Urinary bladder (tissue), 4 donors: Measurements from ENCODE around the gene WSCD2. TPM values are rescaled to one million over a fixed set of nuclear protein-coding genes. Genes with fewer than 3 reads are reported as not detected.

Experiments
- DNase-seq: peaks from one replicate; pipeline ENCODE4 v3.0.0-alpha.2; 2015; ENCODE audit errors: extremely low spot score
- H3K27ac ChIP-seq: one replicate; pipeline ENCODE4 v1.5.1; 2013; ENCODE audit warnings: low read depth, mild to moderate bottlenecking, moderate library complexity
- H3K36me3 ChIP-seq: one replicate; pipeline ENCODE4 v1.6.1; 2013; ENCODE audit warnings: mild to moderate bottlenecking, moderate library complexity; ENCODE audit not compliant: insufficient read depth
- H3K4me1 ChIP-seq: one replicate; pipeline ENCODE4 v1.6.1; 2013; ENCODE audit warnings: mild to moderate bottlenecking, moderate library complexity; ENCODE audit not compliant: insufficient read depth
- H3K4me3 ChIP-seq: one replicate; pipeline ENCODE4 v1.5.1; 2013; ENCODE audit warnings: low read depth, low read length
- WGBS: extraction: QIAGEN DNeasy Blood & Tissue Kit; methylation state at CpG from one replicate; pipeline ENCODE4 v1.1.7; 2013; 5-methylcytosine and 5-hydroxymethylcytosine counted together
- polyA plus RNA-seq: library from polyadenylated mRNA; stranded (reverse); fragments of 200-250 nt; gene quantifications from one replicate; pipeline ENCODE4 v1.2.3, GENCODE V29; 2013
- total RNA-seq: library from RNA; depleted of rRNA; stranded (reverse); fragments of >200 nt; gene quantifications from one replicate; pipeline ENCODE4 v1.2.3, GENCODE V29; 2014
- donor health status: healthy with polysubstance abuse.
- donor health status: healthy.

The WSCD2 gene
- total and polyA plus RNA-seq, 2 donors: 2.3 to 6.5 TPM

DNA sequence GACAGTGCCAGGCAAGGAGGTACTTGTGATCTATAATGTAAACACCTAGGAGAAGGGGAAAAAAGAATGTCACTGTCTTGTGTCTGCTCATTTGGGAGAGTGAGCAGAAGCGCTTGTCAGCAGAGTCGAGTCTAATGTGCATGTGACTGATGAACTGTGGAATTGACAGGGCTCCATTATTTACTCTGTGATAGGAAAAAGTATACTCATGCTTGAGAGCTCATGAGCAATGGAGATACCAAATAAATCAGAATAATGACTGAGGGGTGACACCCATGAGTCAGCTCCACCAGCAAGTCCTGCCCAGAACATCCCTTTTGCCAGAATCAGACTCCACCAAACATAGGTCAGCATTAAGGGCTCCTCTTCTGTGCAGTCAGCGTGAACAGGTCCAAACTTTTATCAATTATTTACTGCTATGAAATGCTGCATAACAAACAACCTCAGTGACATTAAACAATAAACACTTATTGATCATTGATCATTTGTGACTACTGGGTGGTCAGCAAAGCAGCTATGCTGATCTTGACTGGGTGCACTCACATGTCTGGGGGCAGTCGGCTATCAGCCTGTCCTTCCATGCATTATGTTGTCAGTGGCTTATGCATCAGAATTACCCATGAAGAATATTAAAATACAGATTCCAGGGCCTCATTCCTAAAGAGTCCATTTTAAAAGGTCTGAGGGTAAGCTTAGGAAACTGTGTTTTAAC lies 29.2 kb upstream of the WSCD2 start:
- WGBS: 84% methylated on average over 4 of the region's 4 CpGs
- Histone ChIP-seq H3K4me1 (no peaks in the 10 kb centered on the region), H3K36me3 (no peaks in the 10 kb centered on the region), H3K27ac (no peak overlapping the region), H3K4me3 (no peak overlapping the region)
- DNase-seq: no peak

DNA sequence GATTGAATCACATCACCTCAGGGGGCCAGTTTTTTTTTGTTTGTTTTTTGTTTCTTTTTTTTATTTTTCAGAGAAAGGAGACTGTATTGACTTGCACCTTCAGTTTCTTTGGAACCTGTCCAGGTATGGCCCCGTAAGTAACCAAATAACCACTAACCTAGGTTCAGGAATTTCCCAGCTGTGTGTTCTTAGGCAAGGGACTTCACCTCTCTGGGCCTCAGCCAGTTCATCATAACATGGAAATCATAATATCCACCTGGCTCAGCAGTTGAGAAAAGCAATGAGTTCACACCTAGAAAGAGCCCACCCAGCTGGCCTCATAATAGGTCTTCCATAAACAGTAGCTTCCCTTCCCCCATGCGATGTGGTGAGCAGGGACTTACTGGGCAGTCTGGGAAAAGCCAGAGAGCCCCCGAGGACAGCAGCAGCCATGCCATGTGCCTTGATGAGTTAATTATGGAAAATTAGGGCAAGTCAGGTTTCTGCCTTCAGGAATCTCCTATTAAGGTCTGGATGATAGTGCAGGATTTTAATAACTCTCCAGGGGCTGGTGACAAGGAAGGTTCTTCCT lies 27.4 kb upstream of the WSCD2 start:
- H3K27ac ChIP-seq: no peak overlapping the region
- H3K4me1 ChIP-seq: no peaks in the 10 kb centered on the region
- 69% methylated on average over 3 of the region's 3 CpGs for WGBS
- no peaks in the 10 kb centered on the region for H3K36me3 ChIP-seq
- no peak for DNase-seq
- no peak overlapping the region for H3K4me3 ChIP-seq

GRCh38 chr12:108102363-108102762 lies 26.7 kb upstream of the WSCD2 start:
- Histone ChIP-seq H3K36me3 (no peaks in the 10 kb centered on the region), H3K27ac (no peak overlapping the region), H3K4me1 (no peaks in the 10 kb centered on the region), H3K4me3 (no peak overlapping the region)
- DNase-seq: no peak
- WGBS: 57% methylated on average over 1 of the region's 1 CpG

DNA sequence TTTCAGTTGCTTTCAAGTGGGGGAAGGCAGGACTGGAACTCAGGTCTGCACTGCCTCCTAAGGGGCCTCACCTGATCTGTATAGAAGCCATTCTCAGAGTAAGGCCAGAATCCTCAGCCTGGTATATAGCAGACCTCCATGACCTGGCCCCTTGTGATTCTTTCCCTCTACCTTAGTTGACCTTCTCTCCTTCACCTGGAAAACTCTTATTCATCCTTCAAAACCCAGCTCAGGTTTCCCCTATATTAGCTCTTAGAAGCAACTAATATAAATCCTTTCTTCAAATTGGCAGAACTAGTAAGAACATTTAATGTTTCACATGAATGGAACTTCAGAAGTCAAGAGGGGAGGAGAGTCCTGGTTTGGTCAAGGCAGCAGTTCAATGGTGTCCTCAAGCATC lies 26.0 kb upstream of the WSCD2 start:
- no peak overlapping the region for H3K4me3 ChIP-seq
- H3K4me1 ChIP-seq: no peaks in the 10 kb centered on the region
- DNase-seq: no peak
- H3K27ac ChIP-seq: no peak overlapping the region
- no peaks in the 10 kb centered on the region for H3K36me3 ChIP-seq

- WGBS: 84% methylated on average over 3 of the region's 3 CpGs
- no peak overlapping the region for H3K27ac ChIP-seq
- no peaks in the 10 kb centered on the region for H3K36me3 ChIP-seq
- no peak overlapping the region for H3K4me3 ChIP-seq
- H3K4me1 ChIP-seq: no peaks in the 10 kb centered on the region
- DNase-seq: no peak
Measured at GRCh38 chr12:108103517-108103916, 25.6 kb upstream of the WSCD2 start.

DNA sequence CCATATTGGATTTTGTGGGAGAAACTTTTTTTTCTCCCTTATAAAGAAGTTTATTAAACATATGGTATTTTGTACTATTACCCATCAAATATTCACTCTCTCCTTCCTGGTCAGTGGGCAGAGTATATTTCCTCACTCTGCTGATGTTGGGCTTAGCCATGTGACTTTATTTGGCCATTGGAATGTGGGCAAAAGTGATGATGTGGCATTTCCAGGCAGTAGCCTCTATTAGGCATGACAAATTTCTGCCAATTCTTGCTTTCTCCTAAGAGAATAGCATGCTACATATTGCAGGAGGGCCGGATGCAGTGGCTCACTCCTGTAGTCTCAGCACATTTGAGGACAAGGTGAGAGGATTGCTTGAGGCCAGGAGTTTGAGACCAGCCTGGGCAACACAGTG lies 24.4 kb upstream of the WSCD2 start:
- DNase-seq: no peak
- H3K4me1 ChIP-seq: no peaks in the 10 kb centered on the region
- no peak overlapping the region for H3K27ac ChIP-seq
- H3K36me3 ChIP-seq: no peaks in the 10 kb centered on the region
- no peak overlapping the region for H3K4me3 ChIP-seq
- 88% methylated on average over 1 of the region's 1 CpG for WGBS

DNA sequence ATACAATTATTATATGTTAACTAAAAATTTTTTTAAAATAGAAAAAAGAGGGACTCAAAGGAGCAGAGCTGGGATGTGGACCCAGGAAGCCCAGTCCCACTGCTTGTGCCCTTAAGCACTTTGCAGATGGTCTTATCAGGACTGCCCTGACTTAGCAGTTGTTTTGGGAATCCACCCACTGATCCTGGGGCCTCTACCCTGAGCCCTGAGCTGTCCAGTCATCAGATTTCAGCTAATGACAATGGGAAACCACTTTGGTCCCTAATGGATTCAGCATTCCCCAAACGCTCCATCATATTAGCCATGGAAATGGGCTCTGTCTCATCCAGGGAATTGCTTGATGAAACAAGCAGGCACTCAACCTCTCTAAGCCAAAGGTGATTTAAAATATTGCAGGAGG lies 22.5 kb upstream of the WSCD2 start:
- DNase-seq: no peak
- Histone ChIP-seq H3K36me3 (no peaks in the 10 kb centered on the region), H3K4me1 (no peaks in the 10 kb centered on the region), H3K27ac (no peak overlapping the region), H3K4me3 (no peak overlapping the region)
- 93% methylated on average over 1 of the region's 1 CpG for WGBS

DNA sequence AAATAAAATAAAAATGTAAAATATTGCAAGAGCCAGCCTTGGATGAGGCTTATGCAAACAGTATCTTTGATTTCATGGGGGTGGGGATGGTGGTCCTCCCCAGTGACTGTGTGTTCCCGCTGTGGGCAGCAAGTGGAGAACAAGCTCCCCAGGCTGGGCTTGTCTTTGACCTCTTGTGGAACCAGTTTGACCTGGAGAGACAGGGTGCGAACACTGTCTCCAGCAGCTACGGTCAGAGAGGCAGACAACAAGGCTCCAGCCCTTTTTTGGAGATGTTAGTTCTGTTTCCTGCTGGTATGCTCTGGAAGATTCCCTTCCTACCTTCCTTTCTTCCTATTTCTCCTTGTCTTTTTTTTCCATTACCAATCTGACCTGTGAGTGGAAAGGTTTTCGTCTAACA lies 21.8 kb upstream of the WSCD2 start:
- Histone ChIP-seq H3K36me3 (no peaks in the 10 kb centered on the region), H3K4me1 (no peaks in the 10 kb centered on the region), H3K4me3 (no peak overlapping the region), H3K27ac (no peak overlapping the region)
- DNase-seq: no peak
- WGBS: 76% methylated on average over 4 of the region's 4 CpGs

GRCh38 chr12:108109504-108109903 lies 19.6 kb upstream of the WSCD2 start:
- Histone ChIP-seq H3K36me3 (no peaks in the 10 kb centered on the region), H3K4me1 (no peaks in the 10 kb centered on the region), H3K27ac (no peak overlapping the region), H3K4me3 (no peak overlapping the region)
- no peak for DNase-seq
- WGBS: 71% methylated on average over 3 of the region's 3 CpGs

GRCh38 chr12:108109954-108110353 lies 19.1 kb upstream of the WSCD2 start:
- Histone ChIP-seq H3K36me3 (no peaks in the 10 kb centered on the region), H3K4me3 (no peak overlapping the region), H3K4me1 (no peaks in the 10 kb centered on the region), H3K27ac (no peak overlapping the region)
- DNase-seq: no peak
- 62% methylated on average over 4 of the region's 4 CpGs for WGBS

DNA sequence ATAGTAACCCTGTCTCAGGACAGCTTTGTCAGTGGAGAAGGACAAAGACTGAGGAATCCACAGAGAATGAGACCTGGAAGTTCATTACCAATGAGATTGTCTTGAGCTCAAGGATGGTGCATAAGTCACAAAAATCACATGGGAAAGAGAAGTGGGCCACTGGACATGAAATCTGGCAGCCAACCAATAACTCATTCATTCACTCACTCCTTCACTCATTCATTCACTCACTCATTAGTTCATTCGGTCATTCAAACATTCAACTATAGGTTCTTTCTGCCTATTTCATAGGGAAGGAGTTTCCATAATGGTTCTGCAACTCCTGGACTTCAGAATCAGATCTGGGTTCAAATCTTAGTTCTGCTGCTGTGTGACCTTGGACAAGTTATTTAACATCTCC lies 18.2 kb upstream of the WSCD2 start:
- no peak for DNase-seq
- Histone ChIP-seq H3K4me1 (peaks cover 2% of the 10 kb centered on the region), H3K36me3 (no peaks in the 10 kb centered on the region), H3K4me3 (no peak overlapping the region), H3K27ac (no peak overlapping the region)
- 95% methylated on average over 1 of the region's 1 CpG for WGBS

- Histone ChIP-seq H3K4me1 (peaks cover 2% of the 10 kb centered on the region), H3K4me3 (no peak overlapping the region), H3K27ac (peak overlapping the region; percentile 76), H3K36me3 (no peaks in the 10 kb centered on the region)
- DNase-seq: no peak
- 55% methylated on average over 11 of the region's 11 CpGs for WGBS
Measured at GRCh38 chr12:108112832-108113556, 16.1 kb upstream of the WSCD2 start.

DNA sequence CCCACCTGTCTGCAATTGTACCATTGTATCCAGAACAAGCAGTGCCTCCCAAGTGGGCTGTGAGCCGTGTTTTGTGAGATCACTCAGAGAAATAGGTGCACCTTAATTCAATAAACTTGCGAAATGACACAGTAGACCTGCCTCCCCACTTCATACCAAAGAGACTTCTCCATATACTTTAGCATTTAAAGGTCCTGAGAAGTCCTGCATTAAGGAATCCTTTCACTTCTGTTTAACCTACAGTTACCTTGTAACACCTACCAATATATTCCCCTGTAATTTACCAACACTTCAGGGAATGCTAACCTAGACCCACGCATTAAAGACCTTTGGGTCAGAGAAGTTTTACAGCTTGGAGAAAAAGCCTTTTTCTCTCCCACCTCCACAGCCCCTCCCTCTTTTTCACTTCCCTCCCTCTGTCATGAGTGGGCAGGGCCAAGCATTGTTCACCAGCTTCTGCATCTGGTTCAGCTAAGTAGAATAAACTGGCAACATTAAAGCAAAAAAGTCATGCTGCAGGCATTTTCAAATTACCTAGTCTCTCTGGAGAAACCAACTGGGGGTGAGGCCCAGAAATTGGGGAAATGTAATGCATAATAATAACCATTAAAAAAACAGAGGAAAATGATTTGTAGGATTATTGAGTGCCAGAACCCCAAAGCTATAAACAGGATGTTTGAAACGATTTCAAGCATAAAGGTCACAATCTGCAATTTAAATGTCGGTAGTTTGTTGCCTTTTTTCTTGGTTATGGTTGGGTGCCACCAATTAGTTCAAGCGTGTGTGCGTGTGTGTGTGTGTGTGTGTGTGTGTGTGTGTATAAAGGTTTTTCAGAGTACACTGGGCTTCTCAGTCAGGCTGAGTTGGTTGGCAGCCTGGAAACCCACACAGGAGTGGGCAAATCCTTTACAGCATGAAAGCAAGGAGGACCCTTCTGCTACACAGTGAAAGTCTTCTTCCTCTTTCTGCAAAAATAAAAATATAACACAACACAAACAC lies 13.7 kb upstream of the WSCD2 start:
- H3K4me3 ChIP-seq: no peak overlapping the region
- no peak overlapping the region for H3K27ac ChIP-seq
- WGBS: 67% methylated on average over 7 of the region's 7 CpGs
- no peaks in the 10 kb centered on the region for H3K36me3 ChIP-seq
- no peak for DNase-seq
- peaks cover 2% of the 10 kb centered on the region for H3K4me1 ChIP-seq
